HG03457 (cell line): ENCODE measurements around the gene MFSD2A.
"Not testable (repeated sequence)": the region's sequence is repeated elsewhere in the genome, so short reads cannot be mapped to it uniquely, and the experiment has no call there.

Experiments used
- ATAC-seq: cut with Tn5 transposase; IDR thresholded peaks from one replicate; pipeline ENCODE4 v1.9.1; 2021; ENCODE audit warnings: moderate number of reproducible peaks; ENCODE audit not compliant: unreplicated experiment

The MFSD2A gene

DNA sequence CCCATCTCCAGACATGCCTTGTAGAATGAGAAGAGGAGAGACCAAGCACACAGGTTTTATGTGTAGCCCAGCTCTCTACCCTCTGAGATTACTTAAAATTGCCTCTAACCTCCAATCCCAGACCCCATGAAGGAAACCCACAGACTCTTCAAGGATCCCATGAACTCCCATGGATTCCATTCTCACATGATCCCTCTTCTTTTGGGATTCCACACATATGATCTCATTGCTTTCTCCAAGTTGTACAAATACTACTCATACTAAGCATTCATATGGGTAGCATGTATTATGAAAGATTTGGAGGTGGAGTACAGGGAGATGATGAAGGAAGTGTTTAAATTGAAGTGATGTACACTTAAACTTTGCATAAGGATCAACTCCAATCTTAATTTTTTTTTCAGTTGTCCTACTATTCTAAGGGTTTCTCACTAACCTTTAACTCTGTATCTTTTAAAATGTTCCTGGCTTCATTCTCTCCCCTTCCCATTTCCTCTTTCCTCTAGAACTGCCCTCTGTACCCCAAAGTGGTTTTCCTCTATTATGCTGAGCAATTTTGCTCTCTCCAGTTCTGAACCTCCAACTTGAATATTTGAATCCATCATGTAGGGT lies 41.6 kb downstream of the MFSD2A start:
- no peak for ATAC-seq

DNA sequence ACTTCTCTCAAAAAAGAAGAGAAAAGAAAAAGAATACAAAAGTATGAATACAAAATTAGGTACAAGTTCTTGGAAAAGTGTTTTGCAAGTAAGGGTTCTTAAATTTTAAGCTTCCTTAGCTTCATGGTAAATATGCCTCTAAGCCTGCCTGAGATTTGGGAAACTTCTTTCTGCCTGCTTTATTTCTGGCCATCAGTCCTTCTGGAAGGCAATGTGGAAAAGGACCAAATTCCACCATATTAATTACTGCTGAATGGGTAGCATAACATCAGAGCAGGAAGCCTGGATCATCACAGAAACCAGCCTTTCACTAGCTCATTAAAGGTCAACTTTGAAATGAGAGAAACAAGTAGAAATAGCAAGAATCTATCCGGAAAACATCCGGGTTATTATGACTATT lies 46.5 kb downstream of the MFSD2A start:
- ATAC-seq: no peak

DNA sequence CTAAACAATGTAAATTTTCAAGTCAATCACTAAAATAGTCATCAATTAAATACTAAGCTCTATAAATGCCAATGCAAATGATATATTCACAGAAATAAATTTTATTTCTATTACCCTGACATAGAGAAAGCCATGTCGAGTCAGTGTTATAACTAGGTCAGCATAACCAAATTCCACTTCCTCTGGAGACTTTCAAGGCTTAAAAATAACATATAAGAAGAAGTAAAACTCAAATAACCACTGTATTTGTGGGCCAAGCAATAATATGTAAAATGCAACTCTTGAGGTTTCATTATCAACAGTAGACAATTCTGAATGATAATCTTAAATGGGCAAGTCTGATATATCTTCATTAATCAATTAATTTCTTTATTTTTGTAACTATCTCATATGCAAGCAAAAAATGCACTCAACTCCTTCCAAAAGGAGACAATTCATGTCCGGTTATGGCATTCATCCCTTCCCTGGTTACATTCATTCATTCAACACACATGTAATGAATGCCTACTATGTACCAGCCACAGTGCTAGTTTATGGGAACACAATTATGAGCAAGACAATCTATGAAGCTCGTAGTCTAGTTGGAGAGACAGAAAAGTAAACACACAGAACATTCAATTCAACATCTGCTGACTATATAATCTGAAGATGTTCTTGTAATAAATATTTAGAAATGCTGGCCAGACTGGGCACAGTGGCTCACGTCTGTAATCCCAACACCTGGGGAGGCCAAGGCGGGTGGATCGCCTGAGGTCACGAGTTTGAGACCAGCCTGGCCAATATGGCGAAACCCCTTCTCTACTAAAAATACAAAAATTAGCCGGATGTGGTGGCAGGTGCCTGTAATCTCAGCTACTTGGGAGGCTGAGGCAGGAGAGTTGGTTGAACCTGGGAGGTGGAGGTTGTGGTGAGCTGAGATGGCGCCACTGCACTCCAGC lies 48.5 kb downstream of the MFSD2A start:
- ATAC-seq: no peak

DNA sequence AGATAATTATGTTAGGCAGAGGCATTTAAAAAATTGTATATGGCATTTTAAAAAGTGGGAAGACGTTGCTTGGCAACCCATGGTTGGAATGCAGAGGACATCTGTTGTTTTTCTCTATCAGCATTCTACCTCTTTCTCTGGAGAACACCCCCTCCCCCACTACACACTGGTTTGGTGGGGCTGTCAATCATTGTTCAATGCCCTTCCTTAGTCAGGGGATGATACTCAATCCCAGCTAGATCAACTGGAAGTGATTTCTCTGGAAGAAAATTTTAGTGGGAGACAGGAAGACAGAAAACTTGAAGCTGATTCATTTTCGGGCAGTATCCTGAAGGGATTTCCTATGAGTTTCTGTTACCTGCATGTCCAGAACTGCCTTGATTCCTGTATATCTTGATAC lies 49.9 kb downstream of the MFSD2A start:
- no peak for ATAC-seq

DNA sequence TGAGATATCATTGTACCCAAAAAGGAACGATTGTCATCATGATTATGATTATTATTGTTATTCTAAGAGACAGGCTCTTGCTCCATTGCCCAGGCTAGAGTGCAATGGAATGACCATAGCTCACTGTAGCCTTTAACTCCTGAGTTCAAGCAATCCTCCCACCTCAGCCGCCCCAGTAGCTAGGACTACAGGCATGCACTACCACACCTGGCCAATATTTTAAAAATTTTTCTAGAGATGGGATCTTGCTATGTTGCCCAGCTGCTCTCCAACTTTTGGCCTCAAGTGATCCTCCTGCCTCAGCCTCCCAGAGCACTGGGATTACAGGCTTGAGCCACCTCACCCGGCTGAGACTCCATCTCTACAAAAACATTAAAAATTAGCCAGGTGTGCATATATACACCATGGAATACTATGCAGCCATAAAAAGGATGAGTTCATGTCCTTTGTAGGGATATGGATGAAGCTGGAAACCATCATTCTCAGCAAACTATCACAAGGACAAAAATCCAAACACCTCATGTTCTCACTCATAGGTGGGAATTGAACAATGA lies 52.6 kb downstream of the MFSD2A start:
- ATAC-seq: not testable (repeated sequence)

DNA sequence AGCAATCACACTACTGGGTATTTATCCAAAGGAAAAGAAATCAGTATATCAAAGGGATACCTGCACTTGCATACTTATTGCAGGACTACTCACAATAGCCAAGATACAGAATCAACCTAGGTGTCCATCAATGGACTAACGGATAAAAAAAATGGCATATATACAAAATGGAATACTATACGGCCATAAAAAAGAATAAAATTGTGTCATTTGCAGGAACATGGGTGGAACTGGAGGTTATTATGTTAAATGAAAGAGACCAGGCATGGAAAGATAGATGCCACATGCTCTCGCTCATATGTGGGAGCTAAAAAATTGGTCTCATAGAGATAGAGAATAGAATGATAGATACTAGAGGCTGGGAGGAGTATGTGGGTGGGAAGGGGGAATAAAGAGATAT lies 56.3 kb downstream of the MFSD2A start:
- no peak for ATAC-seq

DNA sequence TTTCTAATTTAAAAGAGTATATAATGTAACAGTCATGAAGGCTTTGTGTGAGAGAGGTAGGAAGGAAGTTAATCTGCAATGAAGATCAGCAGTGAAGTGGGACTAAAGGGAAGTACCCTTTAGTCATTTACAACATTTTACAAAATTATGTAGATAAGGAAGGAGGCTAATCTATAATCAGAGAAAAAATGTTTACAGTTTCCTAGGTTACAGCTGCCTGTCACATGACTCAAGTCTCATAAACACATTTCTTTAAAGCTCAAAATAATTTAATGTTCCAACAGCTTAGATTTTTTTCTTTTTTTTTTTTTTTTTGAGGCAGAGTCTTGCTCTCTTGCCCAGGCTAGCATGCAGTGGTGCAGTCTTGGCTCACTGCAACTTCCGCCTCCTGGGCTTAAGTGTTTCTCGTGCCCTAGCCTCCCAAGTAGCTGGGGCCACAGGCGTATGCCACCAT lies 59.3 kb downstream of the MFSD2A start:
- ATAC-seq: no peak

DNA sequence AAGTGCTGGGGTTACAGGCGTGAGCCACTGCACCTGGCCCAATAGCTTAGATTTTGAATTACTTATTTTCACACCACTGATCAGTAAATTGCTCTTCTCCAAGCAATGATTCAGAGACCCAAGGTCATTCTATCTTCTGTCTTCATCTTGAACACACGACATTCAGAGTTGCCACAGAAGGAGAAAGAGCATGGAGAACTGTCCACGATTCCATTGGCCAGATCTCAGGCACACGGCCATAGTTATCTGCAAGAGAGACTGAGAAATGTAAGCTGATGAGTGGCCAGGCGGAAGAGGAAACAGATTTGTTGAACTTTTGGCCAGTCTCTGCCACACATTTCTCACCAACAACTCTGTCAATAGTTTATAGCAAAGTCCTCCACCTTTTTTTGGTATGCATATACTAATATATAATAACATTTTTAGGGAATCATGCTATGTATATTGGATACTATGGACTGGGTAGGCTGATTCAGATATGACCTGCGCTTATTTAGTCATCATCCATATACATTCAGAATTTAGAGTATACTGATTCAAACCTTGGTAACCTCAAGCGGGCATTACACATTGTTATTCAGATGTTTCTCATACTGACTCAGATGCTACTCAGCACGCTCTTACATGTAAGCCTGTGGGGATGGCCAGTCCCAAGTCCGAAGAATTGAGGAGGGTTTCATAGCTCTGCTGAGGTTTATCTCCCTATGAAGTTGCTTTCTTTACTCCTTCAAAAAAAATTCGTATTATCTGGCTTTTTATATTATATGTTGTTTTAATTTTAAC lies 60.1 kb downstream of the MFSD2A start:
- ATAC-seq: no peak

DNA sequence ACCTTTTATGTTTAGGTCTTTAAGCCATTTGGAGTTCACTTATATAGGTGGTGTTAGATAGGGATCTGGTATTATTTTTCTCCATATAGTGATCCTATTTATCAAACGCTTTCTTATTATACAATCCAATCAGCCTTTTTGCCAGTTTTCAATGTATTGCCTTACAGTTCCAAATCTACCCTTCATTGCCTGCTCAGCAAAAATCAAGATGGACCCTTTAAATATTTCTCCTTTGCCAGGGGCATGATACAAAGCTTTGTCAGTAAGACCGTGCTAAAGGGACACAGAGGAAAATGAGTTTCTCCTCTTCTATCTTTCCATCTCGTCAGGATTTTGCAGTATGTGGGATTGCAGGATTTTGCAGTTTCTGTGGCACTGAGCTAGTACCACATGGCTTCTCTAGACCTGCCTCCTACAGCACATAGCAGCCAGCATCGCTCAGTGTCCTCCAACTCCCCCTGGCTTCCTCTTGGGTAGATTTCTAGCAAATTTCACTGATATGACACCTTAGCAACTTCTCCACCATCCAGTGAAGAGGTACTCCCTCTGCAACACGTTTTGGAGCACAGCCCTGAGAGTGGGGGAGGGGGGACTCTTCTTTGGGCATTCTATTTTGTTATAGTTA lies 63.1 kb downstream of the MFSD2A start:
- ATAC-seq: no peak
